GM10248 (cell line): Measurements from ENCODE around the gene COL15A1.

Experiments used
- CTCF ChIA-PET: fragments of 300-600 bp; sonication (Branson Sonifier 250); formaldehyde crosslinking; extraction: SDS; loops from one replicate; lab custom pipeline; 2021; ENCODE audit warnings: antibody characterized with exemption; lab: Yijun Ruan, JAX
- POLR2A ChIA-PET: fragments of 350-650 bp; sonication (Branson Sonifier 250); formaldehyde crosslinking; extraction: SDS; loops from one replicate; lab custom pipeline; 2020; ENCODE audit warnings: antibody characterized with exemption; lab: Yijun Ruan, JAX
- DNase-seq: peaks from one replicate; pipeline ENCODE4 v3.0.0; 2012; ENCODE audit errors: extremely low spot score
- TF ChIP-seq, protein P1 (sequence below): IDR thresholded peaks from 2 replicates; pipeline ENCODE4 v1.5.1; 2012; ENCODE audit warnings: mild to moderate bottlenecking, low read depth; ENCODE audit errors: extremely low read depth, missing control alignments, control extremely low read depth

Gene COL15A1

DNA sequence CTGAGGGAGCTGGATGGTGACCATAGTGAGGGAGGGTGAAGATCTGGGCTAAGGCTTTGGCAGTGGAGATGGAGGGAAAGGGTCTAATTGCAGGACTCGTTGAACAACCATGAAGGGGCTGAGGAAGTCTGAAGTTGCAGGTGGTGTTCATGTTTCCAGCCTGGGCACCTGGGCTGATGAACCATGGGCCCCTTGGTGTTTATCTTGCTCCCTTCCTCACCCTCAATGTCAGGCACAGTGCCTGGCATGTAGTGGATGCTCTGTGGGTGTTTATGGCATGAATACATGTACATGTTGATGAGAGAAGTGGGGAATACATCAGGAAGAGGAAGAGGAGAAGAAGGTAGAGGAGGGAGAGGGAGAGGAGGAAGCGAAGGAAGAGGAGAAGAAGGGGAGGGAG, 31.3 kb upstream of the COL15A1 start:
- POLR2A ChIA-PET, result no interaction called here
- TF ChIP-seq, protein P1, sequence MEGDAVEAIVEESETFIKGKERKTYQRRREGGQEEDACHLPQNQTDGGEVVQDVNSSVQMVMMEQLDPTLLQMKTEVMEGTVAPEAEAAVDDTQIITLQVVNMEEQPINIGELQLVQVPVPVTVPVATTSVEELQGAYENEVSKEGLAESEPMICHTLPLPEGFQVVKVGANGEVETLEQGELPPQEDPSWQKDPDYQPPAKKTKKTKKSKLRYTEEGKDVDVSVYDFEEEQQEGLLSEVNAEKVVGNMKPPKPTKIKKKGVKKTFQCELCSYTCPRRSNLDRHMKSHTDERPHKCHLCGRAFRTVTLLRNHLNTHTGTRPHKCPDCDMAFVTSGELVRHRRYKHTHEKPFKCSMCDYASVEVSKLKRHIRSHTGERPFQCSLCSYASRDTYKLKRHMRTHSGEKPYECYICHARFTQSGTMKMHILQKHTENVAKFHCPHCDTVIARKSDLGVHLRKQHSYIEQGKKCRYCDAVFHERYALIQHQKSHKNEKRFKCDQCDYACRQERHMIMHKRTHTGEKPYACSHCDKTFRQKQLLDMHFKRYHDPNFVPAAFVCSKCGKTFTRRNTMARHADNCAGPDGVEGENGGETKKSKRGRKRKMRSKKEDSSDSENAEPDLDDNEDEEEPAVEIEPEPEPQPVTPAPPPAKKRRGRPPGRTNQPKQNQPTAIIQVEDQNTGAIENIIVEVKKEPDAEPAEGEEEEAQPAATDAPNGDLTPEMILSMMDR, result no peak
- DNase-seq, result no peak
- CTCF ChIA-PET, result interaction anchor here (2.0 kb wide), 1 partner anchor 11 kb away, joined by 8 read pairs; no protein-coding TSS in a partner anchor

DNA sequence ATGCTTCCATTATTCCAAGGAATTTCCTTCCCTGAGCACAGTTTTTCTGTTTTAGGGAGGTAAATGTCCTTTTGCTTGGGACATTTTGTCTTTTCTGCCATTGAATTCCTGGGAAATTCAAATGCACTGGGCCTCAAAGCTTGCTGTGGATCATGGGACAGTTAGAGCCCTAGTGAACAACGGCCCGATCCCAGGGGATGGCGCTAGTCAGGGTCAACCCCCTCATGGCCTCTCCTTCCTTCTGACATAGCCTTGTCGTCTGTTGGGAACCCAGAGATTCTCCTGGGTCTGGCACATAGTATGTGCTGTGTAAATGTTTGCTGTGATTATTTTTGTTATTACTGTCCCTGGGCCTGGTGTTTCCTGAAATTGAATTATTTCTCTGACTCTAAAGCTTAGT, 30.7 kb upstream of the COL15A1 start:
- POLR2A ChIA-PET, result no interaction called here
- DNase-seq, result no peak
- TF ChIP-seq, protein P1, result no peak
- CTCF ChIA-PET, result interaction anchor here (1.1 to 2.0 kb wide), 2 partner anchors 10 to 12 kb away, joined by 3 to 8 read pairs; no protein-coding TSS in a partner anchor

DNA sequence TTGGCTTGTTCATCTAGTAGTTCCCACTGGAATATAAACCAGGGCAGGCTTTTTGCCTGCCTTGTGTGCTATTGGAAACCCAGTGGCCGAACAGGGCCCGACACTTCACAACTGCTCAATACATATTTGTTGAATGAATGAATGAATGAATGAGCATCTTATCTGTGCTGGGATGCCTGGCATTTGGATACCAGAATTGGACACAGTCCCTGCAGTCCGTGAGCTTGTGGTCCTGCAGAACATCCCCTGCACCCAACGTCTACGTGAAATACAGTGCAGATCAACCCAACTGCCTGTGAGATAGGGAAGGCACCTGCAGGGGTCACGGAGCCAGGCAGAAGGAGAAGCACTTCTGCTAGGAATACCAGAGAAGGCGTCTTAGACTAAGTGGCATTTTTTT, 30.0 kb upstream of the COL15A1 start:
- POLR2A ChIA-PET, result no interaction called here
- no peak for DNase-seq
- CTCF ChIA-PET, result interaction anchor here (1.1 to 2.0 kb wide), 2 partner anchors 9 to 12 kb away, joined by 3 to 8 read pairs; no protein-coding TSS in a partner anchor
- TF ChIP-seq, protein P1, result no peak

DNA sequence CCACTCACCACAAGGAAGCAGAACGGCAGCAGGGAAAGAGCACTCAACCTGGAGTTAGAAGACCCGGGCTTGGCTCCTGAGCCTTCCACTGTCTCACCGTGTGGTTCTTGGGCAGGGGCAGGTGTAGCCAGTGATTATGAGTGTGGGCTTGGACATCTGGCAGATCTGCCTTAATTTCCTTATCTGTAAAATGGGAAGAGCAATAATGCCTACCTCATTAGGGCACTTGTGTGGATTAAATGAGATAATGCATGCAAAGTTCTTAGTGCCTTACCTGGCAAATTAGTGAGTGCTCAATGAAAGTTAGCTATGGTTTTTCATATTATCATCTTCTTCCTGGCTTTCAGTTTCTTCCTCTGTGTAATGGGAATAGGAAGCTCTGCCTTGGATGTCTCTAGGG, 28.1 kb upstream of the COL15A1 start:
- DNase-seq, result no peak
- POLR2A ChIA-PET, result no interaction called here
- CTCF ChIA-PET, result interaction anchor here (2.9 kb wide), 1 partner anchor 8 kb away, joined by 7 read pairs; no protein-coding TSS in a partner anchor
- TF ChIP-seq, protein P1, result no peak

DNA sequence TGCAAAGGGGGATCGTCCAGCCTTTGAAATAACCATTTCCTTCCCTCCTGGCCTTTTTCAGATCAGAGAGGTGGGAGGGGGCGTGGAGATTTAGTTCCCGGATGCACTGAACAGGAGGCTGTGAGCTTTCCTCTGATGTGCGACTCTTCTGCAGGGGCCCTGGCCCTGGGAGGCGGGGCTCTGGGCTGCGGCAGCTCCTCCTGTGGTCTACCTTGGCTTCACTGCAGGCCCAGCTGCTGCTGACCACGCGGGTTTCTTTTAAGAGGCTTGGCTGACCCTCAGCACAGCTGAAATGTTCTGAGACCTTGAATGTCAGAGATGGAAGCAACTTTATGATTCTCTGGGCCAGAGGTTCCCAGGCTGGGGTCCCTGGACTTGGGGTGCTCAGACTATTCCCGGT, 27.0 kb upstream of the COL15A1 start:
- ChIA-PET CTCF (interaction anchor here (1.0 to 2.9 kb wide), 5 partner anchors 9 to 68 kb away, joined by 4 to 7 read pairs (median 5); no protein-coding TSS in a partner anchor), POLR2A (no interaction called here)
- no peak for DNase-seq
- TF ChIP-seq, protein P1, result no peak

DNA sequence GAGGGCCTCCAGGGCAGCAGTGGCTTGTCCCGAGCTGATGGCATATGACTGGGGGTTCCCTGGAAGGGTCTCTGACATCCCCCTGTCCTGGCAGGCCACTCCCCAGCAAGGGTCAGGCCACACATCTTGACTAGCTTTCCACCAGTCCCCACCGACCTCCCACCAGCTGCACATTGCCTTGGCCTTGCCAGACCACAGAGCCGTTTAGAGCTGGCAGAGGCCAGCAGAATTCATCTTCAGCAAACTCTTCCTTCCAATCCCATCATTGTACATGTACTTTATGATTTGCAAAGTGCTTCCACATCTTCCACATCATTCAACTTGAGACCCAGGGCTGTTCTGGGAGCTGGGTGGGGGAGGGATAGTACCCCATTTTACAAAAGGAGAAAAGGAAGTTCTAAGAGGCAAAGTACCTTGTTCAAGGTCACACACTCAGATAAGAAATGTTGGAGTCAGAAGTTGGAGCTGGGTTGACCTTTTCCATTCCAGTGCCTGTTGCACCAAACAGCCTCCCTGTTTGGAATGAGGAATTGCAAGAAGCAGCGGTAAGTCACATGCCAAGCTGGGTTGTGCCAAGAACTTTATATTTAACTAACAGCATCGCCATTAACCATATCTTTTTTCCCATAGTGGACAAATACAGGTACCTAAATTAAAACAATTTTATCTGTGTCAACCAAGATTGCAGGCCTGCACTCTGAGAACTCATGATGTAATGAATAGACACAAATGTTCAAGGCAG, 25.8 kb upstream of the COL15A1 start:
- POLR2A ChIA-PET, result no interaction called here
- CTCF ChIA-PET, result interaction anchor here (1.7 to 2.9 kb wide), 4 partner anchors 10 to 69 kb away, joined by 5 to 7 read pairs (median 6); no protein-coding TSS in a partner anchor
- no peak for DNase-seq
- TF ChIP-seq, protein P1, result no peak
